Stimulated activated memory B cell treated with anti-CD40 and anti-IgM and Interleukin-4, amounts not matched to agents 10 μg/mL and 1 μg/mL and 100 μg/mL, for 72 hours (primary cell): ENCODE data around the gene SOX13.

Experiments
- ATAC-seq: fragments of 150-1000 bp; cut with Tn5 transposase; 2 replicates; pipeline ENCODE4 v1.10.0; 2021
- H3K27ac Mint-ChIP-seq: one replicate; pipeline ENCODE4 v1.8.0; 2022; ENCODE audit warnings: mild to moderate bottlenecking, mixed read lengths
- H3K27me3 Mint-ChIP-seq: one replicate; pipeline ENCODE4 v1.8.0; 2022; ENCODE audit warnings: mixed read lengths
- H3K36me3 Mint-ChIP-seq: one replicate; pipeline ENCODE4 v1.8.0; 2022; ENCODE audit warnings: mixed read lengths
- H3K4me1 Mint-ChIP-seq: one replicate; pipeline ENCODE4 v1.8.0; 2022; ENCODE audit warnings: mixed read lengths
- H3K4me3 Mint-ChIP-seq: one replicate; pipeline ENCODE4 v1.8.0; 2022; ENCODE audit warnings: mild to moderate bottlenecking, moderate library complexity, mixed read lengths
- H3K9me3 Mint-ChIP-seq: one replicate; pipeline ENCODE4 v1.8.0; 2022; ENCODE audit warnings: mixed read lengths

SOX13 gene

GRCh38 chr1:204104331-204105130 lies 31.6 kb downstream of the SOX13 start:
- H3K4me3 Mint-ChIP-seq = peak overlapping the region; percentile 1
- H3K4me1 Mint-ChIP-seq = peaks cover 35% of the 10 kb centered on the region
- H3K36me3 Mint-ChIP-seq = no peaks in the 10 kb centered on the region
- peak overlapping the region; percentile 70 for H3K27ac Mint-ChIP-seq
- peak; percentile 83 for ATAC-seq
- no peaks in the 10 kb centered on the region for H3K9me3 Mint-ChIP-seq
- H3K27me3 Mint-ChIP-seq = peaks cover 9% of the 10 kb centered on the region

GRCh38 chr1:204105131-204105515 lies 32.2 kb downstream of the SOX13 start:
- Mint-ChIP-seq H3K4me1 (peaks cover 35% of the 10 kb centered on the region), H3K27me3 (peaks cover 5% of the 10 kb centered on the region), H3K36me3 (no peaks in the 10 kb centered on the region), H3K9me3 (no peaks in the 10 kb centered on the region), H3K4me3 (peak overlapping the region; percentile 1), H3K27ac (peak overlapping the region; percentile 70)
- ATAC-seq = no peak

GRCh38 chr1:204106825-204107224 lies 33.9 kb downstream of the SOX13 start:
- Mint-ChIP-seq H3K4me3 (no peak overlapping the region), H3K36me3 (no peaks in the 10 kb centered on the region), H3K4me1 (peaks cover 35% of the 10 kb centered on the region), H3K27ac (no peak overlapping the region), H3K27me3 (no peaks in the 10 kb centered on the region), H3K9me3 (no peaks in the 10 kb centered on the region)
- ATAC-seq = no peak

- Mint-ChIP-seq H3K36me3 (no peaks in the 10 kb centered on the region), H3K4me3 (no peak overlapping the region)
- no peak for ATAC-seq
These were observed 35.0 kb downstream of the SOX13 start for GRCh38 chr1:204107892-204108291.

GRCh38 chr1:204108312-204109141 lies 35.6 kb downstream of the SOX13 start:
- Mint-ChIP-seq H3K27ac (no peak overlapping the region), H3K36me3 (no peaks in the 10 kb centered on the region)

More at GRCh38 chr1:204107892-204108291, 35.0 kb downstream of the SOX13 start:
- H3K27me3 Mint-ChIP-seq = no peaks in the 10 kb centered on the region
- H3K27ac Mint-ChIP-seq = no peak overlapping the region
- H3K9me3 Mint-ChIP-seq = no peaks in the 10 kb centered on the region
- peaks cover 24% of the 10 kb centered on the region for H3K4me1 Mint-ChIP-seq

GRCh38 chr1:204110894-204111633 lies 38.1 kb downstream of the SOX13 start:
- ATAC-seq = no peak
- Mint-ChIP-seq H3K27ac (no peak overlapping the region), H3K4me3 (no peak overlapping the region), H3K36me3 (no peaks in the 10 kb centered on the region), H3K4me1 (peaks cover 14% of the 10 kb centered on the region), H3K9me3 (no peaks in the 10 kb centered on the region), H3K27me3 (no peaks in the 10 kb centered on the region)

More at GRCh38 chr1:204108312-204109141, 35.6 kb downstream of the SOX13 start:
- Mint-ChIP-seq H3K27me3 (no peaks in the 10 kb centered on the region), H3K4me3 (no peak overlapping the region), H3K4me1 (peaks cover 18% of the 10 kb centered on the region), H3K9me3 (no peaks in the 10 kb centered on the region)
- ATAC-seq = no peak

GRCh38 chr1:204112876-204113730 lies 40.2 kb downstream of the SOX13 start:
- no peaks in the 10 kb centered on the region for H3K27me3 Mint-ChIP-seq

GRCh38 chr1:204113896-204114295 lies 41.0 kb downstream of the SOX13 start:
- Mint-ChIP-seq H3K27ac (no peak overlapping the region), H3K36me3 (no peaks in the 10 kb centered on the region), H3K27me3 (no peaks in the 10 kb centered on the region), H3K4me1 (peaks cover 14% of the 10 kb centered on the region), H3K4me3 (no peak overlapping the region), H3K9me3 (no peaks in the 10 kb centered on the region)
- ATAC-seq = no peak

More at GRCh38 chr1:204112876-204113730, 40.2 kb downstream of the SOX13 start:
- Mint-ChIP-seq H3K36me3 (no peaks in the 10 kb centered on the region), H3K27ac (no peak overlapping the region), H3K9me3 (no peaks in the 10 kb centered on the region), H3K4me1 (peaks cover 14% of the 10 kb centered on the region), H3K4me3 (no peak overlapping the region)
- ATAC-seq = no peak

- no peak for ATAC-seq
- no peaks in the 10 kb centered on the region for H3K9me3 Mint-ChIP-seq
- no peaks in the 10 kb centered on the region for H3K27me3 Mint-ChIP-seq
- H3K4me3 Mint-ChIP-seq = no peak overlapping the region
- H3K27ac Mint-ChIP-seq = no peak overlapping the region
- no peaks in the 10 kb centered on the region for H3K36me3 Mint-ChIP-seq
- peaks cover 14% of the 10 kb centered on the region for H3K4me1 Mint-ChIP-seq
These were observed 41.7 kb downstream of the SOX13 start for GRCh38 chr1:204114606-204115005.

GRCh38 chr1:204115116-204115515 lies 42.2 kb downstream of the SOX13 start:
- H3K4me3 Mint-ChIP-seq = no peak overlapping the region
- H3K9me3 Mint-ChIP-seq = no peaks in the 10 kb centered on the region
- no peak for ATAC-seq
- no peaks in the 10 kb centered on the region for H3K27me3 Mint-ChIP-seq
- H3K4me1 Mint-ChIP-seq = peaks cover 14% of the 10 kb centered on the region
- H3K27ac Mint-ChIP-seq = no peak overlapping the region
- no peaks in the 10 kb centered on the region for H3K36me3 Mint-ChIP-seq

- ATAC-seq = no peak
- Mint-ChIP-seq H3K27ac (no peak overlapping the region), H3K4me3 (no peak overlapping the region), H3K36me3 (no peaks in the 10 kb centered on the region), H3K9me3 (no peaks in the 10 kb centered on the region), H3K27me3 (no peaks in the 10 kb centered on the region), H3K4me1 (peaks cover 14% of the 10 kb centered on the region)
These were observed 43.6 kb downstream of the SOX13 start for GRCh38 chr1:204116539-204116938.

- H3K36me3 Mint-ChIP-seq = no peaks in the 10 kb centered on the region
- no peak overlapping the region for H3K4me3 Mint-ChIP-seq
- ATAC-seq = no peak
- peaks cover 38% of the 10 kb centered on the region for H3K27me3 Mint-ChIP-seq
- peaks cover 4% of the 10 kb centered on the region for H3K4me1 Mint-ChIP-seq
- H3K27ac Mint-ChIP-seq = no peak overlapping the region
- no peaks in the 10 kb centered on the region for H3K9me3 Mint-ChIP-seq
These were observed 49.1 kb downstream of the SOX13 start for GRCh38 chr1:204121840-204122555.

- no peaks in the 10 kb centered on the region for H3K9me3 Mint-ChIP-seq
- ATAC-seq = no peak
- peaks cover 40% of the 10 kb centered on the region for H3K27me3 Mint-ChIP-seq
- H3K27ac Mint-ChIP-seq = peak overlapping the region; percentile 9
- H3K4me1 Mint-ChIP-seq = peaks cover 5% of the 10 kb centered on the region
- no peak overlapping the region for H3K4me3 Mint-ChIP-seq
- no peaks in the 10 kb centered on the region for H3K36me3 Mint-ChIP-seq
These were observed 50.5 kb downstream of the SOX13 start for GRCh38 chr1:204123376-204123775.

- Mint-ChIP-seq H3K36me3 (no peaks in the 10 kb centered on the region), H3K4me3 (no peak overlapping the region), H3K4me1 (peaks cover 16% of the 10 kb centered on the region), H3K27me3 (peaks cover 40% of the 10 kb centered on the region), H3K27ac (no peak overlapping the region), H3K9me3 (no peaks in the 10 kb centered on the region)
- ATAC-seq = no peak
These were observed 51.7 kb downstream of the SOX13 start for GRCh38 chr1:204124639-204125038.
